HCT116 (cell line): Measurements from ENCODE around the gene CEP72. TPM values are rescaled to one million over a fixed set of nuclear protein-coding genes. Genes with fewer than 3 reads are reported as not detected.
"Not testable (repeated sequence)": the region's sequence is repeated elsewhere in the genome, so short reads cannot be mapped to it uniquely, and the experiment has no call there.

Experiments
- ATAC-seq: fragments of 200-7000 bp; cut with Tn5 transposase; 2 replicates; pipeline ENCODE4 v1.9.1; 2020; ENCODE audit warnings: mild to moderate bottlenecking, moderate library complexity
- BruUV-seq: library from RNA; stranded (reverse); fragments of 400-500 nt; replicated peaks from 2 replicates; lab custom pipeline; 2021; lab: Mats Ljungman, UMichigan
- CTCF ChIA-PET: fragments of 300-600 bp; sonication (Branson Sonifier 250); formaldehyde crosslinking; loops from one replicate; lab custom pipeline; 2021; ENCODE audit warnings: antibody characterized with exemption; lab: Charles Lee
- POLR2A ChIA-PET: fragments of 300-600, 350-600 bp; sonication (Branson Sonifier 250); formaldehyde crosslinking; loops from one replicate; lab custom pipeline; 2021; ENCODE audit warnings: antibody characterized with exemption; lab: Charles Lee
- RAD21 ChIA-PET, 2 experiments: fragments of 300-600 bp; sonication (Branson Sonifier 250); formaldehyde crosslinking; loops; one replicate each; lab custom pipeline; 2023; ENCODE audit warnings: low total read pairs in 2 of 2; ENCODE audit not compliant: uncharacterized antibody in 2 of 2, unreplicated experiment in 2 of 2, low non-redundant PET in 1 of 2; lab: Charles Lee
- DNase-seq: peaks from one replicate; pipeline ENCODE4 v3.0.0-alpha.2; 2010; ENCODE audit warnings: low read depth, low spot score
- H2AFZ ChIP-seq: fragments of 200-600 bp; shearing (Covaris generic), sonication (generic); 2 replicates; pipeline ENCODE4 v1.6.1; 2017; ENCODE audit warnings: low read depth, mixed run types, mixed read lengths, antibody characterized with exemption, low read length; ENCODE audit not compliant: poor library complexity, severe bottlenecking
- H3K27ac ChIP-seq: 2 replicates; pipeline ENCODE4 v1.5.1; 2012; ENCODE audit warnings: low read depth, low read length
- H3K27me3 ChIP-seq: fragments of 200-600 bp; sonication (generic); 2 replicates; pipeline ENCODE4 v1.6.1; 2016; ENCODE audit warnings: mixed run types, low read length, mixed read lengths; ENCODE audit not compliant: insufficient read depth
- H3K36me3 ChIP-seq, 2 experiments: fragments of 200-500 bp in 1 of 2; fragments of 200-600 bp in 1 of 2; sonication (Bioruptor generic) in 1 of 2; sonication (generic) in 1 of 2; 2 replicates each; pipeline versions ENCODE4 v1.5.1 to v1.6.1; 2014 to 2016; ENCODE audit warnings: low read length in 2 of 2, inconsistent platforms in 1 of 2, mixed read lengths in 1 of 2, mixed run types in 1 of 2; ENCODE audit not compliant: insufficient read depth in 2 of 2, control insufficient read depth in 1 of 2
- H3K4me1 ChIP-seq, 2 experiments: fragments of 200-600 bp in 1 of 2; sonication (generic) in 1 of 2; 2 replicates each; pipeline versions ENCODE4 v1.5.1 to v1.6.1; 2012 to 2017; ENCODE audit warnings: low read length in 2 of 2, inconsistent platforms in 1 of 2, mild to moderate bottlenecking in 1 of 2, mixed read lengths in 1 of 2, mixed run types in 1 of 2, moderate library complexity in 1 of 2; ENCODE audit not compliant: insufficient read depth in 2 of 2, control insufficient read depth in 1 of 2
- H3K4me2 ChIP-seq: fragments of 200-600 bp; sonication (generic); 2 replicates; pipeline ENCODE4 v1.6.1; 2017; ENCODE audit warnings: mixed run types, low read length, mixed read lengths
- H3K4me3 ChIP-seq, 2 experiments: fragments of 200-600 bp in 1 of 2; sonication (generic) in 1 of 2; replicated peaks in 1 of 2; 2 replicates each; pipeline ENCODE4 v1.5.1; 2011 to 2016; ENCODE audit warnings: low read length in 2 of 2, control low read depth in 1 of 2, low read depth in 1 of 2, mild to moderate bottlenecking in 1 of 2, mixed read lengths in 1 of 2, mixed run types in 1 of 2
- H3K79me2 ChIP-seq: fragments of 200-600 bp; sonication (generic); 2 replicates; pipeline ENCODE4 v1.6.1; 2017; ENCODE audit warnings: mild to moderate bottlenecking, mixed run types, low read length, moderate library complexity, mixed read lengths; ENCODE audit not compliant: insufficient read depth
- H3K9ac ChIP-seq: fragments of 200-600 bp; sonication (generic); 2 replicates; pipeline ENCODE4 v1.6.1; 2016; ENCODE audit warnings: low read length, mixed read lengths
- H3K9me2 ChIP-seq: fragments of 200-600 bp; sonication (generic), shearing (Covaris generic); 2 replicates; pipeline ENCODE4 v1.6.1; 2017; ENCODE audit warnings: mixed run types, mild to moderate bottlenecking, moderate library complexity; ENCODE audit not compliant: insufficient read depth
- H3K9me3 ChIP-seq, 2 experiments: fragments of 200-500 bp in 1 of 2; fragments of 200-600 bp in 1 of 2; sonication (Bioruptor generic) in 1 of 2; sonication (generic) in 1 of 2; 2 replicates each; pipeline ENCODE4 v1.6.1; 2014 to 2017; ENCODE audit warnings: low read length in 2 of 2, mixed read lengths in 2 of 2, inconsistent platforms in 1 of 2, low read depth in 1 of 2, mild to moderate bottlenecking in 1 of 2, mixed run types in 1 of 2, moderate library complexity in 1 of 2; ENCODE audit not compliant: control insufficient read depth in 1 of 2, insufficient read depth in 1 of 2
- H4K20me1 ChIP-seq: fragments of 200-600 bp; sonication (generic), shearing (Covaris generic); 2 replicates; pipeline ENCODE4 v1.6.1; 2017; ENCODE audit warnings: mixed run types, mild to moderate bottlenecking, moderate library complexity; ENCODE audit not compliant: insufficient read depth
- CBX3 ChIP-seq: IDR thresholded peaks from 2 replicates; pipeline ENCODE4 v1.6.1; 2012; ENCODE audit warnings: low read depth
- CEBPB ChIP-seq: IDR thresholded peaks from 2 replicates; pipeline ENCODE4 v1.6.1; 2012; ENCODE audit warnings: low read depth
- ELF1 ChIP-seq: IDR thresholded peaks from 2 replicates; pipeline ENCODE4 v1.6.1; 2012; ENCODE audit warnings: low read depth, borderline replicate concordance
- EZH2phosphoT487 ChIP-seq: fragments of 200-600 bp; IDR thresholded peaks from 2 replicates; pipeline ENCODE4 v1.6.1; 2018; ENCODE audit warnings: antibody characterized with exemption, borderline replicate concordance
- FOSL1 ChIP-seq: IDR thresholded peaks from 2 replicates; pipeline ENCODE4 v1.6.1; 2012; ENCODE audit warnings: low read depth
- POLR2AphosphoS5 ChIP-seq: IDR thresholded peaks from 2 replicates; pipeline ENCODE4 v1.6.1; 2011; ENCODE audit warnings: mild to moderate bottlenecking, low read depth, low read length, moderate library complexity
- RAD21 ChIP-seq: IDR thresholded peaks from 2 replicates; pipeline ENCODE4 v1.6.1; 2012; ENCODE audit warnings: low read depth, mild to moderate bottlenecking
- SIN3A ChIP-seq: IDR thresholded peaks from 2 replicates; pipeline ENCODE4 v1.6.1; 2012; ENCODE audit warnings: low read depth
- SRF ChIP-seq: IDR thresholded peaks from 2 replicates; pipeline ENCODE4 v1.6.1; 2012; ENCODE audit warnings: low read depth
- ZFX ChIP-seq: fragments of 450-650 bp; IDR thresholded peaks from 2 replicates; pipeline ENCODE4 v1.6.1; 2017
- ZNF274 ChIP-seq: fragments of 200-500 bp; sonication (Bioruptor generic); IDR thresholded peaks from 2 replicates; pipeline ENCODE4 v1.6.1; 2014; ENCODE audit warnings: mild to moderate bottlenecking, low read depth, low read length, inconsistent platforms
- intact Hi-C: fragments of 100-400 bp; cut with micrococcal nuclease; formaldehyde crosslinking; loops from 2 replicates; pipeline ENCODE4 v1.10.0; 2022
- total RNA-seq: library from RNA; stranded (reverse); gene quantifications from one replicate; pipeline ENCODE4 v1.2.1, GENCODE V29; 2021; ENCODE audit not compliant: unreplicated experiment
- TF ChIP-seq, protein P1 (sequence below): IDR thresholded peaks from 2 replicates; pipeline ENCODE4 v1.6.1; 2012
- TF ChIP-seq, protein P2 (sequence below), 3 experiments: fragments of 200-600 bp in 1 of 3; sonication (generic) in 1 of 3; IDR thresholded peaks in 2 of 3; conservative IDR thresholded peaks in 1 of 3; 2 replicates each; pipeline ENCODE4 v1.5.1; 2012 to 2017; ENCODE audit warnings: low read depth in 2 of 3, low read length in 2 of 3, antibody characterized with exemption in 1 of 3, borderline replicate concordance in 1 of 3, control low read depth in 1 of 3, mild to moderate bottlenecking in 1 of 3, mixed read lengths in 1 of 3, mixed run types in 1 of 3, moderate library complexity in 1 of 3; ENCODE audit not compliant: insufficient read depth in 1 of 3

CEP72 gene
- total RNA-seq, 1 experiment from 2014 or later: 25.6 TPM

DNA sequence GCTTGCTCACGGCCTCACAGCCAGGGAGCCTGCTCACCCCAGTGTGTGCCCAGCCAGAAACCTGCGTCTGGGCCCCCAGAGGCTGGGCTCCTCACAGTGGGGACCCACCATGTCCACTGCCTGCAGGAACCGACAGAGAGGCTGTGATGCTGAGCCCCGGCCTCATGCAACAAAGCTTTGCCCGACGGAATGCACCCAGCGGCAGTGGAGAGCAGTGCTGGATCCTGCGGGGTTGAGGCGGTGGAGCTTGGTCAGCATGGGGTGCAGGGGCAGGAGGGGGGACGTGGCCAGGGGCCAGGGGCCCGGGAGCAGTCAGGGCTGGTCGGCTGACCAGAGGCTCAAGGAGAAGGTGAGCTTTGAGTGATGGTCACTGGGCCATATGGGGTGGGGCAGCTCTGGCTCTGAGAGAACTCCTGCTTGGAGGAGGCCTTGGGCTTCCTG lies 7.7 kb upstream of the CEP72 start:
- peaks cover 6 to 11% of the 10 kb centered on the region in 2 experiments; a peak in 3 of 4 replicates for H3K4me1 ChIP-seq
- RAD21 ChIA-PET: no interaction called here
- no peak overlapping the region for H2AFZ ChIP-seq
- H3K9me2 ChIP-seq: no peaks in the 10 kb centered on the region
- intact Hi-C loops: no loop called here
- no peak overlapping the region for H3K9ac ChIP-seq
- H3K4me3 ChIP-seq: no peak overlapping the region
- H3K9me3 ChIP-seq: no peaks in the 10 kb centered on the region
- peaks cover 12% of the 10 kb centered on the region for H3K27me3 ChIP-seq
- DNase-seq (no peak), ATAC-seq (no peak)
- no peaks in the 10 kb centered on the region for H3K79me2 ChIP-seq
- TF ChIP-seq POLR2AphosphoS5: no peak
- POLR2A ChIA-PET: no interaction called here
- H4K20me1 ChIP-seq: no peaks in the 10 kb centered on the region
- BruUV-seq: no TSS peak
- H3K4me2 ChIP-seq: no peak overlapping the region
- H3K36me3 ChIP-seq: no peaks in the 10 kb centered on the region
- no peak overlapping the region for H3K27ac ChIP-seq
- CTCF ChIA-PET: no interaction called here

DNA sequence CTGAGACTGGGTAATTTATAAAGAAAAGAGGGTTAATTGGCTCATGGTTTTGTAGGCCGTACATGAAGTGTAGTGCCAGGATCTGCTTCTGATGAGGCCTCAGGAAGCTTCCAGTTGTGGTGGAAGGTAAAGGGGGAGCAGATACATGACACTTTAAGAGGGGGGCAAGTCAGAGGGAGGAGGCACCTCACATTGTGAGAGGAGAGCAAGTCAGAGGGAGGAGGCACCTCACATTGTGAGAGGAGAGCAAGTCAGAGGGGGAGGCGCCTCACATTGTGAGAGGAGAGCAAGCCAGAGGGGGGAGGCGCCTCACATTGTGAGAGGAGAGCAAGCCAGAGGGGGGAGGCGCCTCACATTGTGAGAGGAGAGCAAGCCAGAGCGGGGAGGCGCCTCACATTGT lies 7.0 kb upstream of the CEP72 start:
- H3K36me3 ChIP-seq, H3K4me2 ChIP-seq, DNase-seq, H3K9me2 ChIP-seq, H4K20me1 ChIP-seq, H2AFZ ChIP-seq, H3K9me3 ChIP-seq, BruUV-seq, ATAC-seq, intact Hi-C loops, CTCF ChIA-PET, H3K4me3 ChIP-seq, RAD21 ChIA-PET, POLR2A ChIA-PET, H3K27ac ChIP-seq, H3K79me2 ChIP-seq, H3K9ac ChIP-seq: not testable (repeated sequence)
- Histone ChIP-seq H3K4me1 (peaks cover 6 to 11% of the 10 kb centered on the region in 2 experiments; a peak in 3 of 4 replicates), H3K27me3 (peaks cover 11% of the 10 kb centered on the region)

DNA sequence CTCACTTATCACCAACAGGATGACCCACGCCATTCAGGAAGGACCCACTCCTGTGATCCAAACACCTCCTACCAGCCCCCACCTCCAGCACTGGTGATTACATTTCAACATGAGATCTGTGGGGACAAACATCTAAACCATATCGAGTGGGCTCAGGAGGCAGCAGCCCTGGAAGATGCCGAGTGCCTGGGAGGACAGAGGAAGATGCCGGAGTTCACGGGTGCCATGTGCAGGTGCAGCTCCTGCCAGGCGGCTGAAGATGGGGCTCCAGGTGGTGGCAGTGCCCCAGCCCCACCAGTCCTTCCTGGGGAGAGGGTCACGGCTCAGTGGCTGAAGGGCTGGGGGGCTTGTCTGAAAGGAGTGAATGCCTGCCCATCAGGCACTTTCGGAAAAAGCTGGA lies 6.1 kb upstream of the CEP72 start:
- H3K27ac ChIP-seq: no peak overlapping the region
- intact Hi-C loops: no loop called here
- no peaks in the 10 kb centered on the region for H3K79me2 ChIP-seq
- H4K20me1 ChIP-seq: no peaks in the 10 kb centered on the region
- ChIA-PET RAD21 (no interaction called here), CTCF (no interaction called here), POLR2A (no interaction called here)
- H3K4me3 ChIP-seq: no peak overlapping the region
- no peak overlapping the region for H3K9ac ChIP-seq
- ATAC-seq (no peak), DNase-seq (no peak)
- H3K9me2 ChIP-seq: no peaks in the 10 kb centered on the region
- no peak overlapping the region for H2AFZ ChIP-seq
- BruUV-seq: no TSS peak
- peaks cover 6 to 7% of the 10 kb centered on the region in 2 experiments; a peak in 3 of 4 replicates for H3K4me1 ChIP-seq
- H3K9me3 ChIP-seq: no peaks in the 10 kb centered on the region
- no peaks in the 10 kb centered on the region for H3K36me3 ChIP-seq
- no peak overlapping the region for H3K4me2 ChIP-seq
- H3K27me3 ChIP-seq: peaks cover 4% of the 10 kb centered on the region; the same call in 1 of the 2 replicates
- no peak for TF ChIP-seq ZNF274
- no peak for TF ChIP-seq SRF
- TF ChIP-seq FOSL1: no peak
- TF ChIP-seq, protein P1, sequence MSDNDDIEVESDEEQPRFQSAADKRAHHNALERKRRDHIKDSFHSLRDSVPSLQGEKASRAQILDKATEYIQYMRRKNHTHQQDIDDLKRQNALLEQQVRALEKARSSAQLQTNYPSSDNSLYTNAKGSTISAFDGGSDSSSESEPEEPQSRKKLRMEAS: no peak
- TF ChIP-seq EZH2phosphoT487: no peak
- no peak for TF ChIP-seq CEBPB
- no peak for TF ChIP-seq RAD21
- TF ChIP-seq, protein P2, sequence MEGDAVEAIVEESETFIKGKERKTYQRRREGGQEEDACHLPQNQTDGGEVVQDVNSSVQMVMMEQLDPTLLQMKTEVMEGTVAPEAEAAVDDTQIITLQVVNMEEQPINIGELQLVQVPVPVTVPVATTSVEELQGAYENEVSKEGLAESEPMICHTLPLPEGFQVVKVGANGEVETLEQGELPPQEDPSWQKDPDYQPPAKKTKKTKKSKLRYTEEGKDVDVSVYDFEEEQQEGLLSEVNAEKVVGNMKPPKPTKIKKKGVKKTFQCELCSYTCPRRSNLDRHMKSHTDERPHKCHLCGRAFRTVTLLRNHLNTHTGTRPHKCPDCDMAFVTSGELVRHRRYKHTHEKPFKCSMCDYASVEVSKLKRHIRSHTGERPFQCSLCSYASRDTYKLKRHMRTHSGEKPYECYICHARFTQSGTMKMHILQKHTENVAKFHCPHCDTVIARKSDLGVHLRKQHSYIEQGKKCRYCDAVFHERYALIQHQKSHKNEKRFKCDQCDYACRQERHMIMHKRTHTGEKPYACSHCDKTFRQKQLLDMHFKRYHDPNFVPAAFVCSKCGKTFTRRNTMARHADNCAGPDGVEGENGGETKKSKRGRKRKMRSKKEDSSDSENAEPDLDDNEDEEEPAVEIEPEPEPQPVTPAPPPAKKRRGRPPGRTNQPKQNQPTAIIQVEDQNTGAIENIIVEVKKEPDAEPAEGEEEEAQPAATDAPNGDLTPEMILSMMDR (IDR thresholded peaks at IDR 0.05 in 2 of 3, conservative IDR thresholded peaks at IDR 0.05 in 1 of 3; ENCODE audit: borderline replicate concordance in 1 of 3, insufficient read depth in 1 of 3, low read depth in 2 of 3, low read length in 2 of 3): no peak
- no peak for TF ChIP-seq POLR2AphosphoS5
- TF ChIP-seq ELF1: no peak
- no peak for TF ChIP-seq ZFX
- no peak for TF ChIP-seq SIN3A
- no peak for TF ChIP-seq CBX3
